DND-41 (cell line): ENCODE data around the gene TOX3.

Experiments used
- ATAC-seq: fragments of 200-7000 bp; cut with Tn5 transposase; 3 replicates; pipeline ENCODE4 v1.9.1; 2021; ENCODE audit warnings: low read depth; ENCODE audit not compliant: insufficient read depth
- DNase-seq: peaks from one replicate; pipeline ENCODE4 v3.0.0-alpha.2; 2020
- H2AFZ ChIP-seq: 2 replicates; pipeline ENCODE4 v1.6.0; 2012; ENCODE audit warnings: low read depth, low read length
- H3K27ac ChIP-seq: 2 replicates; pipeline ENCODE4 v1.5.1; 2012; ENCODE audit warnings: low read length, inconsistent platforms
- H3K27me3 ChIP-seq: fragments of 200-600 bp; sonication (generic); 2 replicates; pipeline ENCODE4 v1.6.0; 2012; ENCODE audit warnings: low read length, mild to moderate bottlenecking, inconsistent platforms; ENCODE audit not compliant: insufficient read depth, poor library complexity
- H3K36me3 ChIP-seq: 2 replicates; pipeline ENCODE4 v1.5.1; 2012; ENCODE audit warnings: low read length, inconsistent platforms; ENCODE audit not compliant: insufficient read depth
- H3K4me1 ChIP-seq: 2 replicates; pipeline ENCODE4 v1.5.1; 2012; ENCODE audit warnings: mild to moderate bottlenecking, low read length; ENCODE audit not compliant: insufficient read depth
- H3K4me2 ChIP-seq: 2 replicates; pipeline ENCODE4 v1.6.0; 2012; ENCODE audit warnings: mild to moderate bottlenecking, moderate library complexity, low read length, inconsistent platforms; ENCODE audit not compliant: insufficient read depth
- H3K4me3 ChIP-seq, 2 experiments: fragments of 200-600 bp in 1 of 2; shearing (Covaris generic) in 1 of 2; 2 replicates each; pipeline ENCODE4 v1.5.1; 2012 to 2016; ENCODE audit warnings: inconsistent platforms in 2 of 2, low read length in 2 of 2, mild to moderate bottlenecking in 2 of 2, low read depth in 1 of 2, moderate library complexity in 1 of 2
- H3K79me2 ChIP-seq: 2 replicates; pipeline ENCODE4 v1.6.0; 2012; ENCODE audit warnings: low read length, inconsistent platforms; ENCODE audit not compliant: insufficient read depth
- H3K9ac ChIP-seq: 2 replicates; pipeline ENCODE4 v1.6.0; 2012; ENCODE audit warnings: low read depth, mild to moderate bottlenecking, inconsistent platforms, low read length, moderate library complexity
- H3K9me3 ChIP-seq: 2 replicates; pipeline ENCODE4 v1.5.1; 2012; ENCODE audit warnings: low read length, moderate library complexity, mild to moderate bottlenecking, inconsistent platforms; ENCODE audit not compliant: insufficient read depth, severe bottlenecking
- H4K20me1 ChIP-seq: 2 replicates; pipeline ENCODE4 v1.6.0; 2012; ENCODE audit warnings: low read length; ENCODE audit not compliant: insufficient read depth
- CTCF ChIP-seq: IDR thresholded peaks from 2 replicates; pipeline ENCODE4 v1.5.1; 2012; ENCODE audit warnings: borderline replicate concordance, low read length, moderate library complexity, mild to moderate bottlenecking; ENCODE audit not compliant: poor library complexity, severe bottlenecking; ENCODE audit errors: extremely low read depth
- EZH2 ChIP-seq: IDR thresholded peaks from 3 replicates; pipeline ENCODE4 v1.6.1; 2012; ENCODE audit warnings: borderline replicate concordance, low read depth, mild to moderate bottlenecking, moderate library complexity, low read length, inconsistent platforms; ENCODE audit not compliant: severe bottlenecking

TOX3 gene

DNA sequence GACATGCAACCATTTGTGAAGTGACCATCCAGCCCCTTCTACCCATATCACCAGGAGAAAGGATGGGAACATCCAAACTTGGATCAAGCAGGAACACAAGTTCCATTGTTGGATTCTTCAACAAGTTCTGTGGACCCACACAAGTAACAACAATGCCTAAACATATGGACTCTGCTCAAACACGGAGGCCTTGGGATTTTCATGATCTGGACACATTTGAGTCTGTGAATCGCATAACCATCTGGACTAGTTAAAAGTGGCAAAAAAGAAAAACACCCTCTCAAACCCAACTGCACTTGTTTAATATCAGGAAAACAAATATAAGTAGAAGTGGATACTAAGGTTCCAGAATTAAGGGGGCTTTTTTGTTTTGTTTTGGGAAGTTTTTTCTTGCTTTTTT lies 70.8 kb downstream of the TOX3 start:
- ATAC-seq: no peak
- no peak overlapping the region for H3K4me2 ChIP-seq
- H3K27ac ChIP-seq: no peak overlapping the region
- H4K20me1 ChIP-seq: no peaks in the 10 kb centered on the region
- no peak overlapping the region for H2AFZ ChIP-seq
- H3K9ac ChIP-seq: no peak overlapping the region
- H3K9me3 ChIP-seq: no peaks in the 10 kb centered on the region
- H3K4me3 ChIP-seq: no peak overlapping the region
- H3K4me1 ChIP-seq: no peaks in the 10 kb centered on the region
- H3K79me2 ChIP-seq: no peaks in the 10 kb centered on the region
- no peak for DNase-seq
- H3K27me3 ChIP-seq: no peaks in the 10 kb centered on the region
- TF ChIP-seq EZH2 (no peak), CTCF (no peak)
- no peaks in the 10 kb centered on the region for H3K36me3 ChIP-seq

- no peak overlapping the region for H3K4me2 ChIP-seq
- no peaks in the 10 kb centered on the region for H3K4me1 ChIP-seq
- H3K4me3 ChIP-seq: no peak overlapping the region
- no peak overlapping the region for H3K27ac ChIP-seq
- H3K36me3 ChIP-seq: no peaks in the 10 kb centered on the region
- H2AFZ ChIP-seq: no peak overlapping the region
- DNase-seq (no peak), ATAC-seq (no peak)
- no peak for TF ChIP-seq EZH2
- TF ChIP-seq CTCF: no peak
- no peaks in the 10 kb centered on the region for H3K27me3 ChIP-seq
- no peaks in the 10 kb centered on the region for H3K79me2 ChIP-seq
- no peaks in the 10 kb centered on the region for H3K9me3 ChIP-seq
- H3K9ac ChIP-seq: no peak overlapping the region
- no peaks in the 10 kb centered on the region for H4K20me1 ChIP-seq
Observed at GRCh38 chr16:52474679-52475078, 72.3 kb downstream of the TOX3 start.

GRCh38 chr16:52473096-52473495 lies 73.8 kb downstream of the TOX3 start:
- H3K9ac ChIP-seq: no peak overlapping the region
- H3K4me1 ChIP-seq: no peaks in the 10 kb centered on the region
- no peak overlapping the region for H3K27ac ChIP-seq
- H2AFZ ChIP-seq: no peak overlapping the region
- no peaks in the 10 kb centered on the region for H3K36me3 ChIP-seq
- no peak overlapping the region for H3K4me3 ChIP-seq
- H4K20me1 ChIP-seq: no peaks in the 10 kb centered on the region
- no peaks in the 10 kb centered on the region for H3K27me3 ChIP-seq
- DNase-seq (no peak), ATAC-seq (no peak)
- TF ChIP-seq CTCF (no peak), EZH2 (no peak)
- H3K79me2 ChIP-seq: no peaks in the 10 kb centered on the region
- no peaks in the 10 kb centered on the region for H3K9me3 ChIP-seq
- H3K4me2 ChIP-seq: no peak overlapping the region
